Tibial nerve (tissue), 4 donors: ENCODE data around the gene TMEM63C. TPM values are rescaled to one million over a fixed set of nuclear protein-coding genes. Genes with fewer than 3 reads are reported as not detected.

Experiments used
- DNase-seq, 2 donors: peaks; one replicate each; pipeline ENCODE4 v3.0.0-alpha.2; 2019; ENCODE audit warnings: low spot score in 2 of 2
- H3K27ac ChIP-seq, 4 donors: fragments of 200-600 bp; sonication (generic) in 3 of 4; one replicate each; pipeline ENCODE4 v1.5.1; 2017 to 2019; ENCODE audit warnings: mild to moderate bottlenecking in 1 of 4
- H3K27me3 ChIP-seq, 2 donors: fragments of 200-600 bp; sonication (generic) in 1 of 2; one replicate each; pipeline versions ENCODE4 v1.5.1 to v1.6.0; 2017 to 2019
- H3K36me3 ChIP-seq, 3 donors: fragments of 200-600 bp; sonication (generic); one replicate each; pipeline ENCODE4 v1.5.1; 2018 to 2019
- H3K4me1 ChIP-seq, 4 donors: fragments of 200-600 bp; sonication (generic) in 3 of 4; one replicate each; pipeline ENCODE4 v1.5.1; 2017 to 2019
- H3K4me3 ChIP-seq, 4 donors: fragments of 200-600 bp; sonication (generic) in 3 of 4; one replicate each; pipeline ENCODE4 v1.5.1; 2017 to 2019; ENCODE audit warnings: mild to moderate bottlenecking in 1 of 4, moderate library complexity in 1 of 4
- H3K9me3 ChIP-seq, 4 donors: fragments of 200-600 bp; sonication (generic) in 3 of 4; one replicate each; pipeline ENCODE4 v1.5.1; 2017 to 2019
- EP300 ChIP-seq, 2 donors: sonication (generic); formaldehyde crosslinking; IDR thresholded peaks; one replicate each; pipeline ENCODE4 v1.6.1; 2017; ENCODE audit warnings: antibody characterized with exemption in 2 of 2, mild to moderate bottlenecking in 1 of 2
- POLR2A ChIP-seq, 2 donors: fragments of 450-650 bp; IDR thresholded peaks; one replicate each; pipeline ENCODE4 v1.6.1; 2017; ENCODE audit warnings: antibody characterized with exemption in 2 of 2, mild to moderate bottlenecking in 2 of 2, moderate library complexity in 2 of 2
- WGBS, 2 donors: methylation state at CpG; one replicate each; pipeline ENCODE4 v1.1.5; 2018; 5-methylcytosine and 5-hydroxymethylcytosine counted together
- total RNA-seq, 4 donors: library from RNA; depleted of rRNA; stranded (reverse); fragments of >200 nt; gene quantifications; one replicate each; pipeline ENCODE4 v1.1.0, GENCODE V29; 2016
- TF ChIP-seq, protein P1 (sequence below), 5 experiments: fragments of 200-600 bp in 3 of 5; fragments of 450-650 bp in 2 of 5; sonication (generic) in 3 of 5; IDR thresholded peaks; one replicate each; pipeline ENCODE4 v1.5.1; 2016 to 2019; ENCODE audit warnings: antibody characterized with exemption in 5 of 5, mild to moderate bottlenecking in 3 of 5, moderate library complexity in 2 of 5

TMEM63C gene
- total RNA-seq, 4 donors from 2014 or later = not detected

GRCh38 chr14:77187649-77188012 lies 6.0 kb downstream of the TMEM63C start:
- Histone ChIP-seq H3K36me3 (no peaks in the 10 kb centered on the region), H3K9me3 (no peaks in the 10 kb centered on the region), H3K27ac (no peak overlapping the region), H3K4me3 (no peak overlapping the region), H3K27me3 (peaks cover 0 to 22% of the 10 kb centered on the region in 2 donors), H3K4me1 (peaks cover 0 to under 1% (median 0%) of the 10 kb centered on the region in 4 donors)
- TF ChIP-seq, protein P1, sequence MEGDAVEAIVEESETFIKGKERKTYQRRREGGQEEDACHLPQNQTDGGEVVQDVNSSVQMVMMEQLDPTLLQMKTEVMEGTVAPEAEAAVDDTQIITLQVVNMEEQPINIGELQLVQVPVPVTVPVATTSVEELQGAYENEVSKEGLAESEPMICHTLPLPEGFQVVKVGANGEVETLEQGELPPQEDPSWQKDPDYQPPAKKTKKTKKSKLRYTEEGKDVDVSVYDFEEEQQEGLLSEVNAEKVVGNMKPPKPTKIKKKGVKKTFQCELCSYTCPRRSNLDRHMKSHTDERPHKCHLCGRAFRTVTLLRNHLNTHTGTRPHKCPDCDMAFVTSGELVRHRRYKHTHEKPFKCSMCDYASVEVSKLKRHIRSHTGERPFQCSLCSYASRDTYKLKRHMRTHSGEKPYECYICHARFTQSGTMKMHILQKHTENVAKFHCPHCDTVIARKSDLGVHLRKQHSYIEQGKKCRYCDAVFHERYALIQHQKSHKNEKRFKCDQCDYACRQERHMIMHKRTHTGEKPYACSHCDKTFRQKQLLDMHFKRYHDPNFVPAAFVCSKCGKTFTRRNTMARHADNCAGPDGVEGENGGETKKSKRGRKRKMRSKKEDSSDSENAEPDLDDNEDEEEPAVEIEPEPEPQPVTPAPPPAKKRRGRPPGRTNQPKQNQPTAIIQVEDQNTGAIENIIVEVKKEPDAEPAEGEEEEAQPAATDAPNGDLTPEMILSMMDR (IDR thresholded peaks at IDR 0.05) = no peak
- TF ChIP-seq EP300 (IDR thresholded peaks at IDR 0.05) (no peak), POLR2A (IDR thresholded peaks at IDR 0.05) (no peak)
- WGBS, 2 donors = 59 to 63% methylated on average over 2 to 3 of the region's 3 CpGs
- no peak for DNase-seq

DNA sequence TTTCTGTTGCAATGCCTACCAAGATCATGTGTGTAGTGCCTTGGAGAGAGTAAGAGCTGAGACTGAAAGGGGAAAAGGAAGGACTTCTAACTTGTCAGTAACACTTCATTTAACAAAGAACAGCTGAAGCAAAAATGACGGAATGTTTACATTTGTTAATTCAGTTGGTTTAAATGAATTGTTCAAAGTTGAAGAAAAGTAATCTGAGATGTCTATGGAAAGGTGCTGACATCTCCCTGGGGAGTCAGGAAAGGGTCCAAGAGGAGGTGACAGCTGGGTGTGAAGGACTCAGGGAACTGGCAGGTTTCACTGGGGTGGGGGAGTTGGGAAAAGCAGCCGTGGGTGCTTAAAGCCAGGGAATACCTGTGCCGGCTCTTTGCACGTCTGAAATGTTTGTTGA lies 7.9 kb downstream of the TMEM63C start:
- TF ChIP-seq, protein P1 (IDR thresholded peaks at IDR 0.05) = no peak
- no peak for TF ChIP-seq EP300 (IDR thresholded peaks at IDR 0.05)
- TF ChIP-seq POLR2A (IDR thresholded peaks at IDR 0.05) = no peak
- Histone ChIP-seq H3K27me3 (peaks cover 0 to 3% of the 10 kb centered on the region in 2 donors), H3K4me3 (no peak overlapping the region), H3K4me1 (no peaks in the 10 kb centered on the region), H3K36me3 (no peaks in the 10 kb centered on the region), H3K27ac (no peak overlapping the region), H3K9me3 (no peaks in the 10 kb centered on the region)
- WGBS, 2 donors = 54 to 58% methylated on average over 4 of the region's 4 CpGs
- DNase-seq = no peak

GRCh38 chr14:77190977-77191376 lies 9.4 kb downstream of the TMEM63C start:
- no peak overlapping the region for H3K27ac ChIP-seq
- no peak for DNase-seq
- H3K9me3 ChIP-seq = no peaks in the 10 kb centered on the region
- no peaks in the 10 kb centered on the region for H3K27me3 ChIP-seq
- TF ChIP-seq, protein P1 (IDR thresholded peaks at IDR 0.05) = no peak
- TF ChIP-seq POLR2A (IDR thresholded peaks at IDR 0.05) (no peak), EP300 (IDR thresholded peaks at IDR 0.05) (no peak)
- H3K36me3 ChIP-seq = no peaks in the 10 kb centered on the region
- no peak overlapping the region for H3K4me3 ChIP-seq
- WGBS, 2 donors = 73 to 80% methylated on average over 1 of the region's 1 CpG
- no peaks in the 10 kb centered on the region for H3K4me1 ChIP-seq

- no peak for DNase-seq
These were observed 13.1 kb downstream of the TMEM63C start for GRCh38 chr14:77194706-77195105.

GRCh38 chr14:77195766-77196165 lies 14.2 kb downstream of the TMEM63C start:
- TF ChIP-seq POLR2A (IDR thresholded peaks at IDR 0.05) (no peak), EP300 (IDR thresholded peaks at IDR 0.05) (no peak)
- TF ChIP-seq, protein P1 (IDR thresholded peaks at IDR 0.05) = no peak
- 74% methylated on average over 8 to 9 of the region's 9 CpGs for WGBS, 2 donors
- Histone ChIP-seq H3K4me3 (no peak overlapping the region), H3K4me1 (no peaks in the 10 kb centered on the region), H3K9me3 (no peaks in the 10 kb centered on the region), H3K27ac (no peak overlapping the region), H3K27me3 (no peaks in the 10 kb centered on the region), H3K36me3 (no peaks in the 10 kb centered on the region)
- DNase-seq = no peak

More at GRCh38 chr14:77194706-77195105, 13.1 kb downstream of the TMEM63C start:
- Histone ChIP-seq H3K9me3 (no peaks in the 10 kb centered on the region), H3K27me3 (no peaks in the 10 kb centered on the region), H3K4me3 (no peak overlapping the region), H3K36me3 (no peaks in the 10 kb centered on the region), H3K4me1 (no peaks in the 10 kb centered on the region), H3K27ac (no peak overlapping the region)
- TF ChIP-seq, protein P1 (IDR thresholded peaks at IDR 0.05) = no peak
- 92 to 95% methylated on average over 8 of the region's 8 CpGs for WGBS, 2 donors
